Inflammatory macrophage treated with lipopolysaccharide for 4 hours (primary cell): Measurements from ENCODE around the gene RBL1.
A peak's percentile ranks its signal among the peaks of the same experiment; 100 is the strongest.
"Not testable (repeated sequence)": the region's sequence is repeated elsewhere in the genome, so short reads cannot be mapped to it uniquely, and the experiment has no call there.

Experiments used
- DNase-seq: peaks from one replicate; pipeline ENCODE4 v3.0.0-alpha.2; 2020

Gene RBL1

GRCh38 chr20:37072293-37073196 lies 23.3 kb downstream of the RBL1 start:
- DNase-seq: no peak

GRCh38 chr20:37071481-37071911 lies 24.3 kb downstream of the RBL1 start:
- no peak for DNase-seq

GRCh38 chr20:37069563-37069962 lies 26.2 kb downstream of the RBL1 start:
- not testable (repeated sequence) for DNase-seq

GRCh38 chr20:37066168-37066567 lies 29.6 kb downstream of the RBL1 start:
- DNase-seq: no peak

GRCh38 chr20:37055276-37055675 lies 40.5 kb downstream of the RBL1 start:
- DNase-seq: no peak

- peak; percentile 12 for DNase-seq
Observed at GRCh38 chr20:37053230-37053950, 42.4 kb downstream of the RBL1 start.

- peak; percentile 33 for DNase-seq
Observed at GRCh38 chr20:37042986-37043972, 52.5 kb downstream of the RBL1 start.

- not testable (repeated sequence) for DNase-seq
Observed at GRCh38 chr20:37039366-37039765, 56.4 kb downstream of the RBL1 start.

GRCh38 chr20:37032077-37032476 lies 63.7 kb downstream of the RBL1 start:
- DNase-seq: no peak

GRCh38 chr20:37020636-37021035 lies 75.2 kb downstream of the RBL1 start:
- DNase-seq: no peak

- DNase-seq: not testable (repeated sequence)
Observed at GRCh38 chr20:37012631-37013030, 83.2 kb downstream of the RBL1 start.

GRCh38 chr20:37011858-37012257 lies 83.9 kb downstream of the RBL1 start:
- DNase-seq: not testable (repeated sequence)

GRCh38 chr20:37011147-37011546 lies 84.7 kb downstream of the RBL1 start:
- DNase-seq: no peak

GRCh38 chr20:37007898-37008649 lies 87.7 kb downstream of the RBL1 start:
- DNase-seq: peak; percentile 77

- DNase-seq: peak; percentile 95
Observed at GRCh38 chr20:37005062-37005942, 90.5 kb downstream of the RBL1 start.

GRCh38 chr20:37001634-37002033 lies 94.2 kb downstream of the RBL1 start:
- DNase-seq: not testable (repeated sequence)

GRCh38 chr20:37000171-37000570 lies 95.6 kb downstream of the RBL1 start:
- DNase-seq: not testable (repeated sequence)

- no peak for DNase-seq
Observed at GRCh38 chr20:36998652-36999051, 97.1 kb downstream of the RBL1 start.

- no peak for DNase-seq
Observed at GRCh38 chr20:36997121-36997520, 98.7 kb downstream of the RBL1 start.

GRCh38 chr20:36994221-36994620 lies 101.6 kb downstream of the RBL1 start:
- not testable (repeated sequence) for DNase-seq
